Right lobe of liver (tissue), 4 donors: ENCODE data around the gene IL17B.

ENCODE experiments used
- POLR2A ChIP-seq: fragments of 450-650 bp; IDR thresholded peaks from one replicate; pipeline ENCODE4 v1.6.1; 2017; ENCODE audit warnings: antibody characterized with exemption, mild to moderate bottlenecking
- TF ChIP-seq, protein P1 (sequence below), 4 donors: fragments of 200-600 bp in 3 of 4; fragments of 450-650 bp in 1 of 4; IDR thresholded peaks; one replicate each; pipeline versions ENCODE4 v1.5.1 to v1.8.0; 2016 to 2022; ENCODE audit warnings: antibody characterized with exemption in 4 of 4, mild to moderate bottlenecking in 2 of 4
- donor health status: DM: no; HTN: no; CAD: no.
- donor health status: DM: no; HTN: no; CAD: no.
- donor health status: DM: no; HTN: yes; CAD: no.

DNA sequence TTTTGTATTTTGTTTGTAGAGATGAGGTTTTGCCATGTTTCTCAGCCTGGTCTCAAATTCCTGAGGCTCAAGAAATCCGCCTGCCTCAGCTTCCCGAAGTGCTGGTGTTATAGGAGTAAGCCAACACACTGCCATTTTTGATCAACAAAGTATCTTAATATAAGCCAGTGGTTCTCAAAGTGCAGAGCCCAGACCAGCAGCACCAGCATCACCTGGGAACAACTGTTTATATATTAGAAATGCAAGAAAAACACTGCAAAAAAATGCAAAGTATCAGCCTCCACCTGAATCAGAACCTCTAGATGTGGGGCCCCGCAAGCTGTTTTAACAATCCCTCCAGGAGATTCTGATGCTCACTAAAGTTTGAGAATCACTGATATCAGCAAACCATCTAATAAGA is 6.2 kb downstream of the IL17B start:
- TF ChIP-seq, protein P1, sequence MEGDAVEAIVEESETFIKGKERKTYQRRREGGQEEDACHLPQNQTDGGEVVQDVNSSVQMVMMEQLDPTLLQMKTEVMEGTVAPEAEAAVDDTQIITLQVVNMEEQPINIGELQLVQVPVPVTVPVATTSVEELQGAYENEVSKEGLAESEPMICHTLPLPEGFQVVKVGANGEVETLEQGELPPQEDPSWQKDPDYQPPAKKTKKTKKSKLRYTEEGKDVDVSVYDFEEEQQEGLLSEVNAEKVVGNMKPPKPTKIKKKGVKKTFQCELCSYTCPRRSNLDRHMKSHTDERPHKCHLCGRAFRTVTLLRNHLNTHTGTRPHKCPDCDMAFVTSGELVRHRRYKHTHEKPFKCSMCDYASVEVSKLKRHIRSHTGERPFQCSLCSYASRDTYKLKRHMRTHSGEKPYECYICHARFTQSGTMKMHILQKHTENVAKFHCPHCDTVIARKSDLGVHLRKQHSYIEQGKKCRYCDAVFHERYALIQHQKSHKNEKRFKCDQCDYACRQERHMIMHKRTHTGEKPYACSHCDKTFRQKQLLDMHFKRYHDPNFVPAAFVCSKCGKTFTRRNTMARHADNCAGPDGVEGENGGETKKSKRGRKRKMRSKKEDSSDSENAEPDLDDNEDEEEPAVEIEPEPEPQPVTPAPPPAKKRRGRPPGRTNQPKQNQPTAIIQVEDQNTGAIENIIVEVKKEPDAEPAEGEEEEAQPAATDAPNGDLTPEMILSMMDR (IDR thresholded peaks at IDR 0.05) = no peak
- TF ChIP-seq POLR2A = no peak
